Hepatic stellate cell (primary cell): ENCODE results near the gene DRICH1.
"Not testable (repeated sequence)": the region's sequence is repeated elsewhere in the genome, so short reads cannot be mapped to it uniquely, and the experiment has no call there.

Source experiments
- DNase-seq: peaks from one replicate; pipeline ENCODE4 v3.0.0; 2011; ENCODE audit warnings: low spot score

The DRICH1 gene

DNA sequence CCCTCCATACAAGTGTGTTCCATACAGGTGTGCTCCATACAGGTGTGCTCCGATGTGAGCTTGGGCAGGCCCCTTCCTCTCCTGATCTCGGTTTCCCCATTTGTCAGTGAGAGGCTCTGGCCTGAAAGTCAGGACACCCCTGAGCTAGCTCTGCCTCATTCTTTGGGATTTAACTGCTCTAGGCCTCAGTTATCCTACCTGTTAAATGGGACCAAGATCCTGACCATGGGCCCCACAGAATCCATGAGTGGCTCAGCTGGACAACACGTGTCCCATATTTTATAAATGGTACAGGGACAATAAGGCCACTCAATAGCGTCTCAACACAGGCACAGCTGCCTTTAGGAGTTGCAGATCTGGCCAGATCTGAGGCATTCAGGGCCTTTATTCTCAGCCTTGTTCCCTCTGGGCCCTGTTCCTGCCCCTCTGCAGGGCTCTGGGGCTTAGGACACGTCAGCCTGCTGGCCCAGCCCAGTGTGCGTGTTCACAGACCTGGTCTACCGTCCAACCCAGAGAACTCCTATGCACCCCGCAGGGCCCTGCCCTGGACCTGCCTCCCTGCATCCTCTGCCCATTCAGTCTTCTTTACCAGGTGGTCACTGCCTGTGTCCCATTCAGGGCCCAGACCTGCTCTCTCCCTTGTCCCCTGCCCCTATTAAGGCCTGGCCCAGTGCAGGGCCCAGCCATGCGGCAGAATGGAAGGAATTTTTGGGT is 33.2 kb downstream of the DRICH1 start:
- no peak for DNase-seq

GRCh38 chr22:23597576-23598268 is 34.4 kb downstream of the DRICH1 start:
- DNase-seq: not testable (repeated sequence)

GRCh38 chr22:23595904-23596303 is 36.2 kb downstream of the DRICH1 start:
- DNase-seq: not testable (repeated sequence)

- DNase-seq: no peak
Measured at GRCh38 chr22:23591846-23592245, 40.3 kb downstream of the DRICH1 start.

DNA sequence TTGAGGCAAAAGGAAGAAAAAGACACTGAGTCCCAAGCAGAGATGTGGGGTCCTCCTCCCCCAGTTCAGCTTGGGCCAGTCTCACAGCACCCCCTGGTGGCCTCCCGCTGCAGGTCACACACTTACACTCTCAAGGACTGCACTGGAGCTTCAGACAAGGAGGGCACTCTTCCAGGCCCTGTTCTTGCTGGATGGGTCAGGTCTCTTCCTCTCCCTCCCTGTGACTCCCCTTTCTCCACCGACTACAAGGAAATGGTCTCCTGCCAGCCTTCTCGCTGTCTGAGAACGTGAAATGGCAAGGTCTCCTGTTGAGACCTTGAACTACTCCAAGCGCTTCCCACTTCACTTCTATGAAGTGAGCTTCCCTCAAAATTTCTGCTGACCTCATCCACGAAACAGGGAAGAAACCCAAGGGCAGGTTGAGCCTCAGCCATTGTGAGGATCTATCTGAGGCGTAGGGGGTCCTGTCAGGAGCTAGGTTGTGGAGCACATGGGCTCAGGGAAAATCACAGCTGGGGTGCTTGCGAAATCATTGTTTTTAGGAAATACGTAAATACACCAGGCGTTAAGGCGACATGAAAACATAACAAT is 40.8 kb downstream of the DRICH1 start:
- peak; percentile 71 for DNase-seq

- no peak for DNase-seq
Measured at GRCh38 chr22:23583836-23584235, 48.3 kb downstream of the DRICH1 start.

DNA sequence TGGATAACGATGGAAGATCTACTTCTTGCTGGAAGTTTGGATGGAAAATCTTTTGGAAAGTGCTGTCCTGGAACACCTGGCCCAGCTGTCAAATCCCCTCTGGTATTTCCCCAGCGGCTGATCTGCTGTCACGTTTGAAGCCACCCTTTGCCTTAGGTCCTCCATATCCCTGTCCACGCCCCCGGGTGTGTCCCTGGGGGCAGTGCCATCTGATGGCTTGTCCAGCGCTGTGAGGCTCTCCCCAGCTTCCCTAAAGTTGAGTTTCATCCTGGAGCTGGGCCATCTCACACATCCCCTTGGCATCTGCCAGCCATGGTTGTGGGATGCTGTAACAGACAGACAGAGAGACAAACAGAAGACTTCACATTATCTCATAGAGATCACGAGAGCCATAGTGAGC is 49.0 kb downstream of the DRICH1 start:
- DNase-seq: no peak

DNA sequence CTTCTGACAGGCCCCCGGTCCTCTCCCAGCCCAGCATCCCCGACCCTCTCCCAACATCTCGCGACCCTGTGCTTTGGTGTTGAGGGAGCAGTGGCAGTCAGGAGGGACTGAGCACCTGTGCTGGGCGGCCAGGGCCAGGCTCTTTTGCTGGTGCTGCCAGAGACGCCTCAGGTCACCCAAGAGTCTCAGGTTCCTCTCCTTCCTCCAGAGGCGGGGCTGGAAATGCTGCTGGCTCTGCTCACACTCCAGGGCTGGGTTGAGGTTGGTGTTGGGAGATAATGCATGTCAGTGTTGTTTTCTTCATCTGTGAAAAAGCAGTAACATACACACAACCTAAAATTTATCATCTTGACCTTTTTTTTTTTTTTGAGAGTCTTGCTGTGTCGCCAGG is 50.9 kb downstream of the DRICH1 start:
- DNase-seq: no peak

- no peak for DNase-seq
Measured at GRCh38 chr22:23580576-23581259, 51.4 kb downstream of the DRICH1 start.

DNA sequence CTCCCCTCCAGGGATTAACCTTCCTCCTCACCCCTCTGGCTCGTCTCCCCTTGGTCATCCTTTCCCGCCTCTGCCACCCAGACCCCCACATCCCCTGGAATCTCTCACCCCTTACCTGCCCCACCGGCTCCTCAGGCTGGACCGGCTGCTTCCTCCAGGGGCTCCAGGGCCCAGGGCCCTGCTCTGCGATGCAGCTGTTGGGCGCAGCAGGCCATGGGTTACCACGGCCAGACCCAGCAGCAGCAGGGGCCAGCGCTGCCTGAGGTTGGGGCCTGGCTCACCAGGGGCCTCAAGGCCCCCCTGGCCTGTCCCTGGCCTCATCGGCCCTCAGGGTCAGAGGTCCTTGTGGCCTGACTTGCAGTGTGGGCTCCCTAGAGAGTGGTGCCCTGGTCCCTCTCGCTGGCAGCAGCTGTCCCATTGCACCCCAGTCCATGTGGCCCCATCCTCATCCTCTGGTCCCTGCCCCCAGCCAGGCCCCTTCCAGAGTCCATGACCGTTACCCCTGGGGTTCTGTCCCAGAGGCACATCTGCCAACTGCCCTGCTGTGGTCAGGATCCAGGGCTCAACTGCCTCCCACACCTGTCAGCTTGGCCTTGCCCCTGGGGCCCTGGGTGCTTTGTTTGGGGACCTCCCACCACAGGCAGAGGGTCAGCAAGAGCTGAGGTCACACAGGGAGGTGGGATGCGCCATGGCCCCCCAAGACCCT is 52.1 kb downstream of the DRICH1 start, which contains the start of gene IGLL1:
Gene IGLL1 (minus strand): TSS at position 421 of the 706 bp plus-strand sequence. CDS start 100 bp downstream, at position 321.
- DNase-seq: no peak

DNA sequence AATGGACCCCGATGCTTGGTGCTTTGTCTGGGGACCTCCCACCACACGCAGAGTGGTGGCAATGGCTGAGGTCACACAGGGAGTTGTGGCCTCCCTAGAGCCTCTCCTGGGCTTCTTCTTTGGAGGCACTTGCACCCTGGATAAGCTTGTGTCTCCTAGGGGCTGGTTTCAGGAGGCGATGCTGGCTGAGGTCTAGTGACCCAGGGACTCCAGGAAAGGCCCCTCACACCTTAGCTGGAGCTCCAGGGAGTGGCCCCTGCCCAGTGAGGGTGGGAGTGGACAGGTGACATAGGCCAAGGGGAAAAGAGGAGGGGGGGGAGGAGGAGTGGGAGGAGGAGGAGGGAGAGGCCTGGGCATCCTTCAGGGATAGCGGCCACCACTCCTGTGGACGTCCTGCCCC is 52.8 kb downstream of the DRICH1 start:
- no peak for DNase-seq

- no peak for DNase-seq
Measured at GRCh38 chr22:23578306-23578705, 53.8 kb downstream of the DRICH1 start.

DNA sequence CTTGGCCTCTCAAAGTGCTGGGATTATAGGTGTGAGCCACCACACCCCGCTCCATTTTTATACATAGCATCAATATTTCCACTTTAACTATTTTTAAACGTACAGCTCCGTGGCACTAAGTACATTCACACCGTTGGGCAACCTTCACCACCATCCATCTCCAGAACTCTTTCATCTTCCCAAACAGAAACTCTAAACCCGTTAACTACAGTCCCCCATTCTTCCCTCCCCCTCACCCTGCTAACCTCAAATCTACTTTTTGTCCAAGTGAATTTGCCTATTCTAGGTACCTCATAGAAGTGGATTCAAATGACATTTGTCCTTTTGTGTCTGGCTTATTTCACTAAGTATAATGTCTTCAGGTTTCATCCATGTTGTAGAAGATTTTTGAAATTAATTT is 55.4 kb downstream of the DRICH1 start:
- no peak for DNase-seq

DNA sequence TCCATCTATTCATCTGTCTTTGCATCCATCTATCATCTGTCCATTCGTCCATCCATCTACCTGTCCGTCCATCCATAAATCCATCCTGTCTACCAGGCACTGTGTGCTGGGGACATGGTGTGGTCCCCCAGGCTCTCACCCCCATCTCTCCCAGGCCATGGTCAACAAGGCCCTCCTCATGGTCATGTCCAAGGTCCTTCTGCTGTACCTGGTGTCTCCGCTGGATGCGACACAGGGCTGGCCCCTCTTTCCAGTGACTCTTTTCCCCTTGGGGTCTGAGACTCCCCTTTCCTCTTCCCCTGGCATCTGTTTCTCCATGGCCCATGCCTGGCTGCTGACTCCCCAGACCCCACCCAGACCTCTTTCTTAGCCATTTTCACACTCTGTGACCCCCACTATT is 56.5 kb downstream of the DRICH1 start:
- DNase-seq: no peak

DNA sequence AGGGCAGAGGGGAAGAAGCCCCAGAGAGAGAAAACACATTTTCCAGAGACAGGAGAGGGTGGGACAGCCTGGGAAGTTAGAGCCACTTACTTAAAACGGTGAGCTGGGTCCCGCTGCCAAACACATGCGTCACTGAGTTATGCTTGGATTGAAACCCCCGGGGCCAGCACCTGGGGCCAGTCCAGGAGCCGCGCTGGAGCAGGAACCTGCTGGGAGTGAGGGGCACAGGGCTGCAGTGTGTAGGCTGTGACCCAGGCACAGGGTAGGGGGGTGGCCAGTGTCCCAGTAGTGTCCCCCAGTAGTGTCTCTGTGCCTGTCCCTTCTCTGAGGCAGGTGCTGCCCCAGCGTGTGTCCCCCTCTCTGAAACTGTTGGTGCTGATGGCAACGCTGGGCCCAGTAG is 57.2 kb downstream of the DRICH1 start:
- DNase-seq: no peak

DNA sequence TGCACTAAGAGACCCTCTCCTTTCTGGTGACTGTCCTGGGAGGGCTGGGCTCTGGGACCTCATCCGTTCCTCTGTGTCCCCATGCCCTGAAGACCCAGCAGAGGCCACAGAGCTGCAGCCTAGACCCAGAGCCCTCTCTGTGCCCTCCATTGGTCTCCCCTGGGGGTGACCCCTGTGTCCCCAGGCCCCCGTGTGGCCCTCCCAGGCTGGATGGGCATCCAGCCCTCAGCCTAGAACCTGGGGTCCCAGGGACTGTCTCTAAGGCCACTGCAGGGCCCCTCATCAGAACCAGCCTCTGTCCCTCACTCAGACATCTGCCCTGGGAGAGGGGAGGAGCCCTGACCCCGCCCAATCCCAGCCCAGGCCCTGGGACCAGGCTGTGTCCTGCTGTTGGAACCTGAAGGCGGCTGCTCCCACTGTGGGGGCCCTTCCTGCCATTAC is 57.7 kb downstream of the DRICH1 start:
- no peak for DNase-seq

- DNase-seq: not testable (repeated sequence)
Measured at GRCh38 chr22:23573701-23574235, 58.4 kb downstream of the DRICH1 start.

- DNase-seq: not testable (repeated sequence)
Measured at GRCh38 chr22:23573106-23573505, 59.0 kb downstream of the DRICH1 start.

DNA sequence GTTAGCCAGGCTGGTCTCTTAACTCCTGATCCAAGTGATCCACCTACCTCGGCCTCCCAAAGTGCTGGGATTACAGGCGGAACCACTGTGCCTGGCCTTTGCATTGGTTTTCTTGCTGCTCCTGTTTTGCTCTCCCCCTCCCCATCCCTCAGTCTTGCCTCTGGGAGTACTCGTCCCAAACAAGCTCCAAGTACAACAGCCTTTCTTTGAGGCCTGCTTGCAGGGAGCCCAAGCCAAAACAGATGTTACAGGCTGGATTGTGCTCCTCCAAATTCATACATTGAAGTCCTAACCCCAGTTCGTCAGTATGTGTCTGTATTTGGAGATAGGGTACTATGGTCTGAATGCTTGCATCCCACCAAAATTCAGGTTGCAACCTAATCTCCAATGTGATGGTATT is 60.6 kb downstream of the DRICH1 start:
- DNase-seq: no peak

DNA sequence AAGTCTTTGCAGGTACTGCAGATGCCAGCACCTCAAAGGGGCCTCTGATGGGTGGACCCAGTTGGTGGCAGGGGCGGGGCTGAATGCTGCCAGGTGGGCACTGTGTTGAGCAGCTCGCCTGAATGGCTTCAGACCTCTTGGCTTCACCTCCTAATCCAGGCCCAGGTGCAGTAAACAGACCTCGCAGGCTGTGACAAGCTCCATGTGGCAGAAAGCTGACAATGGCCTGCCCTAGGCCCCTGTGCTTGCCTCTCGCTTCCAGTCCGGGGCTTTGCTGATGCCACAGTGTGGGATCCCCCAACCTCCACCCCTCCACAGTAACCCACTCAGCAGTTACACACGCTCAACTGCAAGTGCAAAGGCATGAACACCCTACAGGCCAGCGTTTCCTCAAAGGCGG is 61.4 kb downstream of the DRICH1 start:
- DNase-seq: no peak

- DNase-seq: no peak
Measured at GRCh38 chr22:23569716-23570115, 62.4 kb downstream of the DRICH1 start.

DNA sequence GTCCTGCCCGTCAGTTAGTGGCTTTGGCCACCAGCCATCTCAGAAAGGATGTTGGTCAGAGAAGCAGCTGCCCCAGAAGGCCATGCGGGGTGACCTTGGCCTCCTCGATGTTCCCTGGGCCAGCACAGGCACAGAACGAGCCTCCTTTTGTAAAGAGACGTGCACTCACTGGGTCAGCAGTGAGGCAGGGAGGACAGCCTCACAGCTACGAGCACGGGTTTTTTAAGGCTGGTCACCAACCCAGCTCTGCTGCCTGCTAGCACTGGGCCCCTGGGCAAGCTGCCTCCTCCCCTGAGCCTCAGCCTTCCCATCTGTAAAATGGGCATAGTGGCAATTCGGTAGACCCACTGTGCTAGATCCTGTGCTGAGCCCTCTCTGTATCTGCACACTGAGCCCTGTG is 62.8 kb downstream of the DRICH1 start:
- no peak for DNase-seq
